Adrenal gland (tissue), 12 donors: ENCODE data around the gene ITGA11. TPM values are rescaled to one million over a fixed set of nuclear protein-coding genes. Genes with fewer than 3 reads are reported as not detected.

Experiments
- DNase-seq, 7 donors: peaks; one replicate each; pipeline ENCODE4 v3.0.0-alpha.2; 2019 to 2020
- H3K27ac ChIP-seq, 5 donors: fragments of 200-600 bp; sonication (generic) in 4 of 5; 1 replicate in 3 of 5; 2 replicates in 2 of 5; pipeline versions ENCODE4 v1.5.1 to v1.8.0; 2016 to 2020; ENCODE audit warnings: mild to moderate bottlenecking in 1 of 5
- H3K27me3 ChIP-seq: fragments of 200-600 bp; 2 replicates; pipeline ENCODE4 v1.8.0; 2021
- H3K36me3 ChIP-seq, 2 donors: fragments of 200-600 bp; replicated peaks in 1 of 2; 1 replicate in 1 of 2; 2 replicates in 1 of 2; pipeline versions ENCODE4 v1.5.1 to v1.8.0; 2018 to 2022
- H3K4me1 ChIP-seq, 2 donors: fragments of 200-600 bp; replicated peaks in 1 of 2; 1 replicate in 1 of 2; 2 replicates in 1 of 2; pipeline versions ENCODE4 v1.5.1 to v1.8.0; 2018 to 2021
- H3K4me3 ChIP-seq, 4 donors: fragments of 200-600 bp; sonication (generic) in 3 of 4; one replicate each; pipeline ENCODE4 v1.5.1; 2016 to 2018
- H3K9me3 ChIP-seq, 3 donors: fragments of 200-600 bp; sonication (generic) in 1 of 3; replicated peaks in 1 of 3; 1 replicate in 2 of 3; 2 replicates in 1 of 3; pipeline versions ENCODE4 v1.5.1 to v1.8.0; 2016 to 2021
- CTCF ChIP-seq, 6 experiments: fragments of 450-650 bp in 4 of 6; fragments of 200-600 bp in 2 of 6; sonication (generic) in 1 of 6; IDR thresholded peaks; 1 replicate in 5 of 6; 2 replicates in 1 of 6; pipeline versions ENCODE4 v1.5.1 to v1.8.0; 2016 to 2021; ENCODE audit warnings: antibody characterized with exemption in 6 of 6, mild to moderate bottlenecking in 2 of 6, moderate library complexity in 1 of 6
- POLR2A ChIP-seq, 2 donors: fragments of 450-650 bp; IDR thresholded peaks; one replicate each; pipeline ENCODE4 v1.6.1; 2017; ENCODE audit warnings: antibody characterized with exemption in 2 of 2, mild to moderate bottlenecking in 2 of 2, moderate library complexity in 1 of 2
- WGBS, 4 donors: extraction: QIAGEN DNeasy Blood & Tissue Kit in 2 of 4; methylation state at CpG; one replicate each; pipeline versions ENCODE4 v1.1.5 to v1.1.7; 2013 to 2017; 5-methylcytosine and 5-hydroxymethylcytosine counted together
- intact Hi-C, 2 donors: fragments of 100-400 bp; cut with DNase I; formaldehyde crosslinking; loops; one replicate each; pipeline versions ENCODE4 v1.14.1 to v1.15.0; 2022 to 2023
- polyA plus RNA-seq, 3 donors: library from polyadenylated mRNA; stranded (reverse); fragments of 200-250 nt in 2 of 3; fragments of 350-450 nt in 1 of 3; fragmentation: Illumina TruSeq in 1 of 3; extraction: RNeasy Lipid Tissue Mini Kit (QIAGEN cat#74804) in 1 of 3; gene quantifications; one replicate each; pipeline ENCODE4 v1.2.3, GENCODE V29; 2013 to 2014
- total RNA-seq, 9 donors: library from RNA; depleted of rRNA in 4 of 9; stranded (reverse); fragments of >200 nt in 4 of 9; fragments of 120-200 nt in 1 of 9; fragmentation: NEBNext Ultra II Directional in 1 of 9; extraction: Animal tissue kit (Norgen Biotek cat#: 25700) in 1 of 9; gene quantifications; one replicate each; pipeline versions ENCODE4 v1.1.0 to v1.2.4, GENCODE V29; 2013 to 2023
- donor health status: healthy with polysubstance abuse.
- donor health status: Bipolar disorder and iron deficiency.
- donor health status: DM: yes; HTN: yes; CAD: no.
- donor health status: DM: no; HTN: no; CAD: no.
- donor health status: DM: no; HTN: no; CAD: no.
- donor health status: DM: yes; HTN: yes; CAD: no.

Gene ITGA11
- total and polyA plus RNA-seq, 12 donors = 1.4 to 52.5 (median 7.5) TPM

DNA sequence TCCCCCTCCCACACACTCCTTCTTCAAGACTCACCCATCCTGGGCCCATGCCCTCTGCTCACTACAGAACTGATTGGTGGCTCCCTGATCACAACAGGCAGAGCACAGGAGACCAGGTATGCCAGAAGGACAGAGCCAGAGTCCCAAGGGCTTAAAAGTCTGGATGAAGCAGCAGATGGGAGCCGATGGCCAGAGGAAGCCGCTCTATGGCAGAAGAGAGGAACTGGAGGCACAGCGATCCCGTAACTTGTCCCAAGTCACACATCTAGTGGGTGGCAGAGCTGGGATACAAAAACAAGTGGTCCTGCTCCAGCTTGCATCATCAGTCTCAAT lies 20.7 kb downstream of the ITGA11 start:
- Histone ChIP-seq H3K27me3 (no peaks in the 10 kb centered on the region), H3K36me3 (no peaks in the 10 kb centered on the region), H3K9me3 (no peaks in the 10 kb centered on the region), H3K4me3 (no peak overlapping the region), H3K27ac (no peak overlapping the region), H3K4me1 (no peaks in the 10 kb centered on the region)
- 80 to 98% (median 93%) methylated on average over 4 of the region's 4 CpGs for WGBS, 4 donors
- intact Hi-C loops = no loop called here
- DNase-seq = peak in 2 of 7 donors; percentile 4 to 24
- no peak for TF ChIP-seq POLR2A (IDR thresholded peaks at IDR 0.05)
- TF ChIP-seq CTCF (IDR thresholded peaks at IDR 0.05) = no peak

GRCh38 chr15:68410466-68411342 lies 21.3 kb downstream of the ITGA11 start:
- 79 to 86% (median 84%) methylated on average over 4 to 8 of the region's 8 CpGs for WGBS, 4 donors
- no peaks in the 10 kb centered on the region for H3K36me3 ChIP-seq
- peak in 3 of 7 donors; percentile 5 to 20 (median 10) for DNase-seq
- no peaks in the 10 kb centered on the region for H3K4me1 ChIP-seq
- H3K4me3 ChIP-seq = no peak overlapping the region
- no peaks in the 10 kb centered on the region for H3K9me3 ChIP-seq
- intact Hi-C loops = no loop called here
- H3K27me3 ChIP-seq = no peaks in the 10 kb centered on the region
- H3K27ac ChIP-seq = no peak overlapping the region
- no peak for TF ChIP-seq CTCF (IDR thresholded peaks at IDR 0.05)
- no peak for TF ChIP-seq POLR2A (IDR thresholded peaks at IDR 0.05)

GRCh38 chr15:68409736-68410370 lies 22.1 kb downstream of the ITGA11 start:
- Histone ChIP-seq H3K4me1 (no peaks in the 10 kb centered on the region), H3K27me3 (no peaks in the 10 kb centered on the region), H3K27ac (no peak overlapping the region), H3K4me3 (no peak overlapping the region), H3K9me3 (no peaks in the 10 kb centered on the region), H3K36me3 (no peaks in the 10 kb centered on the region)
- WGBS, 4 donors = 85 to 96% (median 92%) methylated on average over 11 of the region's 11 CpGs
- DNase-seq = peak in 4 of 7 donors; percentile 8 to 31 (median 10)
- TF ChIP-seq CTCF (IDR thresholded peaks at IDR 0.05) (no peak), POLR2A (IDR thresholded peaks at IDR 0.05) (no peak)
- intact Hi-C loops = no loop called here

- no peaks in the 10 kb centered on the region for H3K27me3 ChIP-seq
- intact Hi-C loops = no loop called here
- H3K9me3 ChIP-seq = no peaks in the 10 kb centered on the region
- peak in 2 of 7 donors; percentile 13 for DNase-seq
- TF ChIP-seq CTCF (IDR thresholded peaks at IDR 0.05) (no peak), POLR2A (IDR thresholded peaks at IDR 0.05) (no peak)
- WGBS, 4 donors = 91 to 96% (median 93%) methylated on average over 4 of the region's 4 CpGs
- no peaks in the 10 kb centered on the region for H3K36me3 ChIP-seq
- no peak overlapping the region for H3K27ac ChIP-seq
- H3K4me3 ChIP-seq = no peak overlapping the region
- H3K4me1 ChIP-seq = no peaks in the 10 kb centered on the region
Observed at GRCh38 chr15:68408971-68409370, 23.0 kb downstream of the ITGA11 start.
